Measurements from ENCODE around the gene ASIC2.
"Not testable (repeated sequence)": the region's sequence is repeated elsewhere in the genome, so short reads cannot be mapped to it uniquely, and the experiment has no call there.

The ASIC2 gene

GRCh38 chr17:32988481-32989101, 304.5 kb downstream of the ASIC2 start:
- Histone ChIP-seq H3K9me2 (replicated peaks; ENCODE audit: insufficient read depth, low read length) (no peaks in the 10 kb centered on the region), H4K20me1 (ENCODE audit: low read depth, low read length) (no peaks in the 10 kb centered on the region), H3K36me3 (ENCODE audit: low read length) (no peaks in the 10 kb centered on the region), H3K9me3 (ENCODE audit: insufficient read depth, low read length) (no peaks in the 10 kb centered on the region), H3K79me2 (ENCODE audit: insufficient read depth, low read length) (no peaks in the 10 kb centered on the region), H2AFZ (ENCODE audit: low read depth, low read length, severe bottlenecking) (no peak overlapping the region), H3K27ac (ENCODE audit: low read depth, low read length) (no peak overlapping the region), H3K4me2 (ENCODE audit: low read depth, low read length, poor library complexity, severe bottlenecking) (no peak overlapping the region), H3K4me3 (ENCODE audit: insufficient read depth, low read length, poor library complexity, severe bottlenecking) (no peak overlapping the region), H3K9ac (ENCODE audit: low read length) (no peak overlapping the region), H3K27me3 (ENCODE audit: low read length) (no peaks in the 10 kb centered on the region), H3F3A (ENCODE audit: insufficient read depth) (no peaks in the 10 kb centered on the region)
- TF ChIP-seq CTCF (IDR thresholded peaks at IDR 0.05; ENCODE audit: insufficient read depth, low read length, poor library complexity, severe bottlenecking) (no peak), EZH2phosphoT487 (conservative IDR thresholded peaks at IDR 0.05; ENCODE audit: low read length) (no peak)

GRCh38 chr17:32987868-32988267, 305.2 kb downstream of the ASIC2 start:
- H3F3A ChIP-seq (ENCODE audit: insufficient read depth); H3K4me3 ChIP-seq (ENCODE audit: insufficient read depth, low read length, poor library complexity, severe bottlenecking); H3K27me3 ChIP-seq (ENCODE audit: low read length); H2AFZ ChIP-seq (ENCODE audit: low read depth, low read length, severe bottlenecking); H4K20me1 ChIP-seq (ENCODE audit: low read depth, low read length); H3K4me2 ChIP-seq (ENCODE audit: low read depth, low read length, poor library complexity, severe bottlenecking); H3K27ac ChIP-seq (ENCODE audit: low read depth, low read length); H3K9ac ChIP-seq (ENCODE audit: low read length); H3K79me2 ChIP-seq (ENCODE audit: insufficient read depth, low read length); H3K9me3 ChIP-seq (ENCODE audit: insufficient read depth, low read length); H3K36me3 ChIP-seq (ENCODE audit: low read length); H3K9me2 ChIP-seq (replicated peaks; ENCODE audit: insufficient read depth, low read length): not testable (repeated sequence)

- H3K36me3 ChIP-seq (ENCODE audit: low read length); H3F3A ChIP-seq (ENCODE audit: insufficient read depth); H3K4me2 ChIP-seq (ENCODE audit: low read depth, low read length, poor library complexity, severe bottlenecking); H3K4me3 ChIP-seq (ENCODE audit: insufficient read depth, low read length, poor library complexity, severe bottlenecking); H3K27ac ChIP-seq (ENCODE audit: low read depth, low read length); H4K20me1 ChIP-seq (ENCODE audit: low read depth, low read length); H3K9me3 ChIP-seq (ENCODE audit: insufficient read depth, low read length); H3K9me2 ChIP-seq (replicated peaks; ENCODE audit: insufficient read depth, low read length); H2AFZ ChIP-seq (ENCODE audit: low read depth, low read length, severe bottlenecking); H3K9ac ChIP-seq (ENCODE audit: low read length); H3K27me3 ChIP-seq (ENCODE audit: low read length); H3K79me2 ChIP-seq (ENCODE audit: insufficient read depth, low read length): not testable (repeated sequence)
Observed at GRCh38 chr17:32987453-32987805, 305.7 kb downstream of the ASIC2 start.

GRCh38 chr17:32985050-32985756, 307.9 kb downstream of the ASIC2 start:
- Histone ChIP-seq H3K9me3 (ENCODE audit: insufficient read depth, low read length) (peaks cover 5% of the 10 kb centered on the region; the same call in 1 of the 2 replicates), H3K4me2 (ENCODE audit: low read depth, low read length, poor library complexity, severe bottlenecking) (no peak overlapping the region), H3K27ac (ENCODE audit: low read depth, low read length) (no peak overlapping the region), H3K4me3 (ENCODE audit: insufficient read depth, low read length, poor library complexity, severe bottlenecking) (no peak overlapping the region), H4K20me1 (ENCODE audit: low read depth, low read length) (no peaks in the 10 kb centered on the region), H2AFZ (ENCODE audit: low read depth, low read length, severe bottlenecking) (no peak overlapping the region), H3F3A (ENCODE audit: insufficient read depth) (no peaks in the 10 kb centered on the region), H3K79me2 (ENCODE audit: insufficient read depth, low read length) (no peaks in the 10 kb centered on the region), H3K27me3 (ENCODE audit: low read length) (no peaks in the 10 kb centered on the region), H3K9ac (ENCODE audit: low read length) (no peak overlapping the region), H3K36me3 (ENCODE audit: low read length) (no peaks in the 10 kb centered on the region), H3K9me2 (replicated peaks; ENCODE audit: insufficient read depth, low read length) (no peaks in the 10 kb centered on the region)
- TF ChIP-seq CTCF (IDR thresholded peaks at IDR 0.05; ENCODE audit: insufficient read depth, low read length, poor library complexity, severe bottlenecking), result no peak
- TF ChIP-seq EZH2phosphoT487 (conservative IDR thresholded peaks at IDR 0.05; ENCODE audit: low read length), result no peak

GRCh38 chr17:32981611-32982010, 311.5 kb downstream of the ASIC2 start:
- not testable (repeated sequence) for H3K79me2 ChIP-seq (ENCODE audit: insufficient read depth, low read length); H3K4me3 ChIP-seq (ENCODE audit: insufficient read depth, low read length, poor library complexity, severe bottlenecking); H3K4me2 ChIP-seq (ENCODE audit: low read depth, low read length, poor library complexity, severe bottlenecking); H4K20me1 ChIP-seq (ENCODE audit: low read depth, low read length); H3K27me3 ChIP-seq (ENCODE audit: low read length); H3K36me3 ChIP-seq (ENCODE audit: low read length); H3K9ac ChIP-seq (ENCODE audit: low read length); H3F3A ChIP-seq (ENCODE audit: insufficient read depth); H3K9me3 ChIP-seq (ENCODE audit: insufficient read depth, low read length); H3K9me2 ChIP-seq (replicated peaks; ENCODE audit: insufficient read depth, low read length); H2AFZ ChIP-seq (ENCODE audit: low read depth, low read length, severe bottlenecking); H3K27ac ChIP-seq (ENCODE audit: low read depth, low read length)

Data from SU-DHL-6 (cell line).